H1 (cell line): ENCODE data around the gene DPY19L2. TPM values are rescaled to one million over a fixed set of nuclear protein-coding genes. Genes with fewer than 3 reads are reported as not detected.

Experiments
- polyA plus RNA-seq, 7 experiments: library from polyadenylated mRNA; depleted of rRNA in 3 of 7; stranded (reverse) in 5 of 7; unstranded in 2 of 7; fragments of >200 nt in 5 of 7; fragments of 200-250 nt in 2 of 7; gene quantifications; 1 replicate in 5 of 7; 2 replicates in 1 of 7; 4 replicates in 1 of 7; pipeline versions ENCODE4 v1.2.1 to v1.2.3, GENCODE V29; 2011 to 2013; ENCODE audit warnings: missing spikeins in 2 of 7, mixed read lengths in 2 of 7
- total RNA-seq: library from RNA; stranded (reverse); fragmentation: NEBNext Ultra II Directional; extraction: Animal tissue kit (Norgen Biotek cat#: 25700); gene quantifications from 2 replicates; pipeline ENCODE4 v1.2.1, GENCODE V29; 2021

DPY19L2 gene
- total and polyA plus RNA-seq, 2 of the 8 experiments (the other 6 are each of a cell fraction or from before 2014, with no cell fraction given), result 2.2 to 3.3 TPM

Other genes starting within 250 kb of the DPY19L2 start
- 10.9 and 12.3 TPM in 2 replicates for gene RXYLT1, start 111.4 kb upstream of the DPY19L2 start, total RNA-seq
- gene RXYLT1, start 111.4 kb upstream of the DPY19L2 start, polyA plus RNA-seq (2011; rRNA removed), result 3.5 and 3.8 TPM in 2 replicates
- 5.5 and 7.3 TPM in 2 replicates for gene SRGAP1, start 176.2 kb upstream of the DPY19L2 start, total RNA-seq
- 2.5 and 3.2 TPM in 2 replicates for gene SRGAP1, start 176.2 kb upstream of the DPY19L2 start, polyA plus RNA-seq (2011; rRNA removed)